ENCODE data around the gene ENTHD1.

ENTHD1 gene

DNA sequence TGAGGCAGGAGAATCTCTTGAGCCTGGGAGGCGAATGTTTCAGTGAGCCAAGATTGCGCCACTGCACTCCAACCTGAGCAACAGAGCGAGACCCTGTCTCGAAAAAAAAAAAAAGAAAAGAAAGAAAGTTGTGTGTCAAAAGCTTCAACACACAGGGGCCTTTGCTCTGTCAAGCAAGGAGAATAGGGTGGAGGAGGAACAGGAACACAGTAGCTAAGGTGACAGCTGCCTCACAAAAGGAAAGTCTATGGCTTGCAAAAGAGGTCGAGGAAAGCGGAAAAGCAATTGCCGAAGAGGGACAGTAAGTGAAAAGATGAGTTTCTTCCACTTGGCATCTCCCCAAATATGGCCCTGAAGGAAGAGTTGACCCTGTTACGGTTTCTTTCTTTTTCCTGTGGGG lies 40.2 kb upstream of the ENTHD1 start:
- H3K36me3 ChIP-seq (ENCODE audit: control insufficient read depth, insufficient read depth, low read length) = no peaks in the 10 kb centered on the region
- H3K27me3 ChIP-seq (ENCODE audit: control insufficient read depth, insufficient read depth, low read length) = no peaks in the 10 kb centered on the region
- no peak overlapping the region for H3K9ac ChIP-seq (ENCODE audit: low read depth, low read length)
- peaks cover 31% of the 10 kb centered on the region for H3K4me1 ChIP-seq (ENCODE audit: control insufficient read depth, insufficient read depth, low read length)
- H3K9me3 ChIP-seq (ENCODE audit: control insufficient read depth, insufficient read depth, low read length) = no peaks in the 10 kb centered on the region
- H3K27ac ChIP-seq (ENCODE audit: low read depth, low read length) = no peak overlapping the region
- no peak overlapping the region for H3K4me3 ChIP-seq (ENCODE audit: low read depth, low read length)

DNA sequence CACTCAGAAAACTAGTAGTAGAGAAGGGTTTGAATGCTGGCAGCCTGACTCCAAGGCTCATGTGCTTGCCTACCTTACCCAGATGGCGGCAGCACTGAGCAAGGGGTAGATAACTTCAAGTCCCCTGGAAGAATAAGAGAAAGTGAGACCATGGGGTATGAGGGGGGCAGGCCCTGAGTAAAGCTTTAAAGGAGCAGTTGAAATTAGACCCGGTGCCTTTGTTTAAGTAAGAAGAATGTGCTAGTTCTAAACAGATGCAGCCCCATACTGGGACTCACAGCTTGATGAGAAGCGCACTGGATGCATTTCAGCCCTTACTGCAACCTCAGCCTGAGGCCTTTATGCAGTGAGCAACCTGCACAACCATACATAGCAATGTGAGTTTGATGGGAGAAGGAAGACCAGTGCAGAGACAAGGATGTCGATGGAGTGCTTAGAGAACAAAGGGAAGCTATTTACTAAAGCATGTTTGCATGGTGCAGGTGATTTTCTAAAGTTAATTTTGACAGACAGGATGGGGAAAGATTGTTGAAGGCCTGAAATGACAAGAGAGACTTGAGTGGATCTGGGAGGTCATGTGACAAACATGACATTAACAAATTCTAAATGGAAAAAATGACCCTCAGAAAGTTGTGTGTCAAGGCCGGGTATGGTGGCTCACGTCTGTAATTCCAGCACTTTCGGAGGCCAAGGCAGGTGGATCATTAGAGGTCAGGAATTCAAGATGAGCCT lies 39.5 kb upstream of the ENTHD1 start:
- Histone ChIP-seq H3K27ac (ENCODE audit: low read depth, low read length) (no peak overlapping the region), H3K27me3 (ENCODE audit: control insufficient read depth, insufficient read depth, low read length) (no peaks in the 10 kb centered on the region), H3K4me1 (ENCODE audit: control insufficient read depth, insufficient read depth, low read length) (peaks cover 31% of the 10 kb centered on the region), H3K4me3 (ENCODE audit: low read depth, low read length) (no peak overlapping the region), H3K36me3 (ENCODE audit: control insufficient read depth, insufficient read depth, low read length) (no peaks in the 10 kb centered on the region), H3K9me3 (ENCODE audit: control insufficient read depth, insufficient read depth, low read length) (no peaks in the 10 kb centered on the region), H3K9ac (ENCODE audit: low read depth, low read length) (no peak overlapping the region)

DNA sequence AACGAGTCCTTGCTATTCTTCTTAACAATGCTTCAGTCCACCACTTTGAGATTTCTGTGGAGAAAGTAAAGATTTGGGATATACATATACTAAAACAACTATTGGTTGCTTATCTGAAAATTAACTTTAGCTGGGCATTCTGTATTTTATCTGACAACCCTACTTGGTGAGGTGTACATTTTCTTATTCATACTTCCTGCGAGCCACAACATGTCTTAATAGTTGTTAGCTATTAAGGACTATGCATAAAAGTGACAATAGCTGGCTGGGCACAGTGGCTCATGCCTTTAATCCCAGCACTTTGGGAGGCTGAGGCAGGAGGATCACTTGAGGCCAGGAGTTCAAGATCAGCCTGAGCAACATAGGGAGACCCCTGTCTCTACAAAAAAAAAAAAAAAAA lies 38.6 kb upstream of the ENTHD1 start:
- Histone ChIP-seq H3K27ac (ENCODE audit: low read depth, low read length) (no peak overlapping the region), H3K9me3 (ENCODE audit: control insufficient read depth, insufficient read depth, low read length) (no peaks in the 10 kb centered on the region), H3K4me1 (ENCODE audit: control insufficient read depth, insufficient read depth, low read length) (peaks cover 31% of the 10 kb centered on the region), H3K9ac (ENCODE audit: low read depth, low read length) (no peak overlapping the region), H3K4me3 (ENCODE audit: low read depth, low read length) (no peak overlapping the region), H3K36me3 (ENCODE audit: control insufficient read depth, insufficient read depth, low read length) (no peaks in the 10 kb centered on the region), H3K27me3 (ENCODE audit: control insufficient read depth, insufficient read depth, low read length) (no peaks in the 10 kb centered on the region)

DNA sequence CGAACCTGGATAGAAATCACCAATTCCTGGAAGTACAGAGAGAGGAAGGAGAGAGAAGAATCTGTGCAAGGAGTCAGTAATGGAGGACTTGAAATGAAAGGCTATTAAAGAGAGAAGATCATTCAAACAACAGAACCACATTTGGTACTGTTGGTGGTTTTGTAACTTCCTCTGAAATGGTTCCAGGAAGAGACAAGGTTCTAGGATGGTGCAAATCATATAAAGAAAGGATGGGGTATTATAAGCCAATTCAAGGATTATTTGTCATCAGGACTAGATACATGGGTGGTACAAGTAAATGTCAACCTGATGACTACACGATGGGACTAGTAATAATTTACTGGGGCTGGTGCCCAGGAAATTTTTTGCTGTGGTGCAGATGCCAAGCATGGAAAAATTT lies 37.7 kb upstream of the ENTHD1 start:
- no peak overlapping the region for H3K4me3 ChIP-seq (ENCODE audit: low read depth, low read length)
- peaks cover 24% of the 10 kb centered on the region for H3K4me1 ChIP-seq (ENCODE audit: control insufficient read depth, insufficient read depth, low read length)
- H3K27ac ChIP-seq (ENCODE audit: low read depth, low read length) = no peak overlapping the region
- no peaks in the 10 kb centered on the region for H3K36me3 ChIP-seq (ENCODE audit: control insufficient read depth, insufficient read depth, low read length)
- no peaks in the 10 kb centered on the region for H3K27me3 ChIP-seq (ENCODE audit: control insufficient read depth, insufficient read depth, low read length)
- no peaks in the 10 kb centered on the region for H3K9me3 ChIP-seq (ENCODE audit: control insufficient read depth, insufficient read depth, low read length)
- no peak overlapping the region for H3K9ac ChIP-seq (ENCODE audit: low read depth, low read length)

DNA sequence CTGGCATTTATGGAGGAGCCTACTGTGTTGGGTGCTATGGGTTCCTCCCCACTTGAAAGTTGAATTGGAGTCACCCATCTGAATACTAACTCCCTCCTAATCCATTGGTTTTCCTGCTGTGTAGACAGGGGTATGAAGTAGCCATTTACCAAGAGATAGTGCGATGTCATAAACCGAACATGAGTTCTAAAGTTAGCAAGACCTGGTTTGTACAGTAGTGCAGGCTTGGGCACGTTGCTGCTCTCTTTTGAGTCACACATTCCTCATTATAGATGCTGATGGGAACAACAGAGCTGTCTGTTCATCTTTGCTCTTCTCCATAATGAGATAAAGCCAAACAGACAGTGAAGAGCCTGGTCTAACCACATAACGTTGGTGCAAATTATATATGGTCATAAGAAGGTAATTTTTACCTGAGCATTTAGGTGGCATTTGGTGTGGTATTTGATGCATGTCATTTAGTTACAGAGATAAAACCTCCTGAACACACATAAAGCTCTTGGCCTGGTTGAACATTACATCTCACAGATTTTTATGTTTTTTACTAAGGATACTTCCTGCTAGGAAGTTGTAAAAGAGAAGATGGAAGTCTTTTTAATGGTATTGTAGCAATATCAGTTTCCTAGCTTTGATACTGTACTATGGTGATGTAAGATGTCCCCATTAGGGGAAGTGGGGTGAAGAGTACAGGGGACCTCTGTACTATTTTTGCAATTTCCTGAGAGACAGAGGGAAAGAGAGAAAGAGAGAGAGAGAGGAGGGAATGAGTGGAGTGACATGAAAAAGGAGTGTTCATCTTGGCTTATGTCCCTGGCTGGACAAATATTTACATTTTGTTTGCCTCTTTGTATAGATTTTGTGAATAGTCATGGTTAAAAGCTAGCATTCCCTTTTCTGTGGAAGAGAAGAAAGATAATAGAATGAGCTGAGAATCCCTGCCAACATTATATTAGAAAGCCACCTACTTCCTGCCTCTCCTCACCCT lies 35.3 kb upstream of the ENTHD1 start:
- no peaks in the 10 kb centered on the region for H3K36me3 ChIP-seq (ENCODE audit: control insufficient read depth, insufficient read depth, low read length)
- H3K27ac ChIP-seq (ENCODE audit: low read depth, low read length) = no peak overlapping the region
- H3K27me3 ChIP-seq (ENCODE audit: control insufficient read depth, insufficient read depth, low read length) = no peaks in the 10 kb centered on the region
- peaks cover 7% of the 10 kb centered on the region for H3K4me1 ChIP-seq (ENCODE audit: control insufficient read depth, insufficient read depth, low read length)
- H3K9ac ChIP-seq (ENCODE audit: low read depth, low read length) = no peak overlapping the region
- H3K4me3 ChIP-seq (ENCODE audit: low read depth, low read length) = no peak overlapping the region
- H3K9me3 ChIP-seq (ENCODE audit: control insufficient read depth, insufficient read depth, low read length) = no peaks in the 10 kb centered on the region

DNA sequence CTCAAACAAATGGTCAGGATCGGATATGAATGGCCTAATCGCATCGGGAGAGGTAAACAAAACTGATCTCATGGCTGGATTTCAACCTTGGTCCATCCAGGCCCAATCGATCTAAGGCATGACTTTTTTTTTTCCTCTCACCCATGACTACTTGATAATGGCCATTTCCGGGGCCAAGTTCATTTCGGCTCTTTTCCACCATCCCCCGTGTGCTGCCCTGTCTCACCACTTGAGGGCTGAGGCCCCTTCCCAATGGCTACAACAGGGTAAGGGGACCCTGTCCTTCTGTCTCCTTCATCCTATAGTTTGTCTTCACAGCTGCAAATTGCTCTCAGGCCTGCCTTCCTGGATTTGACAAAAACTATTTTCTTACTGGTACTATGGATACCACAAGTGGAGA lies 34.0 kb upstream of the ENTHD1 start:
- Histone ChIP-seq H3K9ac (ENCODE audit: low read depth, low read length) (no peak overlapping the region), H3K4me3 (ENCODE audit: low read depth, low read length) (no peak overlapping the region), H3K4me1 (ENCODE audit: control insufficient read depth, insufficient read depth, low read length) (no peaks in the 10 kb centered on the region; the same call in 1 of the 2 replicates), H3K27me3 (ENCODE audit: control insufficient read depth, insufficient read depth, low read length) (no peaks in the 10 kb centered on the region), H3K36me3 (ENCODE audit: control insufficient read depth, insufficient read depth, low read length) (no peaks in the 10 kb centered on the region), H3K27ac (ENCODE audit: low read depth, low read length) (no peak overlapping the region), H3K9me3 (ENCODE audit: control insufficient read depth, insufficient read depth, low read length) (no peaks in the 10 kb centered on the region)

DNA sequence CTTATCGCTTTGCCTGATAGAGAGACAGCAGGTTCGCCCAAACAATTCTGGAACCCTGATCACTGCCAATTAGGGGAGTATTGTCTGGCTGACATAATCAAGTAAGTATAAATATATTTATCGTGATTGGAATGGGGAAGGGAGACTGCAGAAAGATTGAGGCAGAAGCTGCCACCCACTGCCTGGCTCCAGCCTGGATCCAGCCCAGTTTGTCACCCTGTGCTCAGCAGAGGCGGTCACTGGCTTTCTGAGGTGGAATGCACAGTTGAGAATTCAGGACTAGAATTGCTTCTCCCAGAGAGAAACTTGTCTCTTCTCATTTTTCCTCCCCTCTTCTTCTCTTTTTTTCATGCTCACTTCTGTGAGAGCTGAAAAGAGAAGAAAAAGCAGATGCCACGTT lies 33.2 kb upstream of the ENTHD1 start:
- no peaks in the 10 kb centered on the region for H3K9me3 ChIP-seq (ENCODE audit: control insufficient read depth, insufficient read depth, low read length)
- H3K9ac ChIP-seq (ENCODE audit: low read depth, low read length) = no peak overlapping the region
- no peak overlapping the region for H3K27ac ChIP-seq (ENCODE audit: low read depth, low read length)
- no peaks in the 10 kb centered on the region for H3K36me3 ChIP-seq (ENCODE audit: control insufficient read depth, insufficient read depth, low read length)
- no peaks in the 10 kb centered on the region; the same call in 1 of the 2 replicates for H3K4me1 ChIP-seq (ENCODE audit: control insufficient read depth, insufficient read depth, low read length)
- H3K4me3 ChIP-seq (ENCODE audit: low read depth, low read length) = no peak overlapping the region
- H3K27me3 ChIP-seq (ENCODE audit: control insufficient read depth, insufficient read depth, low read length) = no peaks in the 10 kb centered on the region

DNA sequence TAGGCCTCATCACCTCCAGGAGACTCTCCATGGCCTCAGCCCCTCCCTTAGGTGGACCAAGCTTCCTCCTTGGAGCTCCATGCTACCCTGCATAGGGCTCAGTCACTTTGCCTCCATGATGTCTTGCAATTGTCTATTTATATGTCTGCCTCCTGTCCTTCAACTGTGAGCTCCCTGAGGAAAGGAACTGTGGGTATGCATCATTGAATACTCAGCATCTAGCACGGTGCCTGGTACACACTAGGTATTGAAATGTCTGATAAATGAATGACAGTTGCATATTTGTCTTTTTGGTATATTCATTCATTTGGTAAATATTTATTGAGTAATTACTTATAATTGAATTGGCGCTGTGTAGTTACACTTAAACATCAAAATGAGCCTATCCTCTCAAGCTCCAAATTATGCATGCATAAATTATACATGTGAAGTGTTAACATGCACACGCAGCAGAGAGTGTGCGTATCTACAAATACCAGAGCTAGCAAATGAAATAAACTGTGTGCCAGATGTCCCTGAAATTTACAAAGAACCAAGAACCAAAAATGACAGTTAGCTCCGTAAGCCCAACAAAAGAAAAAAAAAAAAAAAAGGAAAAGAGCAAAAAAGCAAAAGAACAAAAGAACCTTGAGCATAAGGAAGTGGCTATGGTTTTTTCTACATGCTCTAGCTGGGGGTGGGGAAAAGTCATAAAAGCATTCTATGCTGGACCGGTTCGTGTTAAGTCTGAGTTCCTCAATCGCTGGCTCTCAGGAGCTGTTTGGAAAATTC lies 32.5 kb upstream of the ENTHD1 start:
- no peak overlapping the region for H3K4me3 ChIP-seq (ENCODE audit: low read depth, low read length)
- H3K4me1 ChIP-seq (ENCODE audit: control insufficient read depth, insufficient read depth, low read length) = no peaks in the 10 kb centered on the region; the same call in 1 of the 2 replicates
- no peaks in the 10 kb centered on the region for H3K36me3 ChIP-seq (ENCODE audit: control insufficient read depth, insufficient read depth, low read length)
- no peak overlapping the region for H3K27ac ChIP-seq (ENCODE audit: low read depth, low read length)
- no peaks in the 10 kb centered on the region for H3K9me3 ChIP-seq (ENCODE audit: control insufficient read depth, insufficient read depth, low read length)
- no peaks in the 10 kb centered on the region for H3K27me3 ChIP-seq (ENCODE audit: control insufficient read depth, insufficient read depth, low read length)
- no peak overlapping the region for H3K9ac ChIP-seq (ENCODE audit: low read depth, low read length)

DNA sequence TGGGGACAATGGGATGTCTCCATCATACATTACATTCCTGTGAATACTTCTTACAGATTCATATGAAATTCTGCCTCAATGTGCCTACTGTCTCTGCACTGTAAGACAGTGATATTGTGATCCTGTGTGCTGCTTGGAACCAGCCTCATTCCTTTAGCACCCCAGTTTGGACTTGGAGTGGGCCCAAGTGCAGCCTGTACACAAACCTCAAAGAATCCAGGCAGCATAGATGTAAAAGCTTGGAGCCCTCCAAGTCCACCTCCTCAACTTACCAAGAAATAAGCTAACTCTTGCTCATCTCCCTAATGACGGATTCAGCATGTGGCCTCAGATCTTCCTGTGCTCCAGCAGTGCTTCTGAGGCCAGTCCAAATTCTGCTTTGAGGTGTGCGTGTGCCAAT lies 31.7 kb upstream of the ENTHD1 start:
- Histone ChIP-seq H3K27ac (ENCODE audit: low read depth, low read length) (no peak overlapping the region), H3K9me3 (ENCODE audit: control insufficient read depth, insufficient read depth, low read length) (no peaks in the 10 kb centered on the region), H3K36me3 (ENCODE audit: control insufficient read depth, insufficient read depth, low read length) (no peaks in the 10 kb centered on the region), H3K27me3 (ENCODE audit: control insufficient read depth, insufficient read depth, low read length) (no peaks in the 10 kb centered on the region), H3K4me1 (ENCODE audit: control insufficient read depth, insufficient read depth, low read length) (no peaks in the 10 kb centered on the region; the same call in 1 of the 2 replicates), H3K9ac (ENCODE audit: low read depth, low read length) (no peak overlapping the region), H3K4me3 (ENCODE audit: low read depth, low read length) (no peak overlapping the region)

DNA sequence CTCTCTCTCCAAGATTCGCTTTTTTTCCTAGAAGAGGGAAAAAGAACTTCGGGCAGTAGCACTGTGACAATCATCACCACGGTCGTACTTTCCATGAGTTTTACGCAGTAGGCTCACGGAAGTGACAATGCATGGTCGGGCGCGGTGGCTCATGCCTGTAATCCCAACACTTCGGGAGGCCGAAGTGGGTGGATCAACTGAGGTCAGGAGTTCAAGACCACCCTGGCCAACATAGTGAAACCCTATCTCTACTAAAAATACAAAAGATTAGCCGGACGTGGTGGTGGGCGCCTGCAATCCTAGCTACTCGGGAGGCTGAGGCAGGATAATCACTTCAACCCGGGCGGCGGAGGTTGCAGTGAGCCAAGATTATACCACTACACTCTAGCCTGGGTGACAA lies 30.7 kb upstream of the ENTHD1 start:
- Histone ChIP-seq H3K4me1 (ENCODE audit: control insufficient read depth, insufficient read depth, low read length) (no peaks in the 10 kb centered on the region; the same call in 1 of the 2 replicates), H3K9ac (ENCODE audit: low read depth, low read length) (no peak overlapping the region), H3K27me3 (ENCODE audit: control insufficient read depth, insufficient read depth, low read length) (no peaks in the 10 kb centered on the region), H3K4me3 (ENCODE audit: low read depth, low read length) (no peak overlapping the region), H3K36me3 (ENCODE audit: control insufficient read depth, insufficient read depth, low read length) (no peaks in the 10 kb centered on the region), H3K9me3 (ENCODE audit: control insufficient read depth, insufficient read depth, low read length) (no peaks in the 10 kb centered on the region), H3K27ac (ENCODE audit: low read depth, low read length) (no peak overlapping the region)

Measured in HUES48 (cell line).